Measurements from ENCODE around the gene CETN2. TPM values are rescaled to one million over a fixed set of nuclear protein-coding genes. Genes with fewer than 3 reads are reported as not detected.
A peak's percentile ranks its signal among the peaks of the same experiment; 100 is the strongest.

The CETN2 gene
- total RNA-seq, 2 experiments from 2014 or later: 8.3 to 8.8 TPM

DNA sequence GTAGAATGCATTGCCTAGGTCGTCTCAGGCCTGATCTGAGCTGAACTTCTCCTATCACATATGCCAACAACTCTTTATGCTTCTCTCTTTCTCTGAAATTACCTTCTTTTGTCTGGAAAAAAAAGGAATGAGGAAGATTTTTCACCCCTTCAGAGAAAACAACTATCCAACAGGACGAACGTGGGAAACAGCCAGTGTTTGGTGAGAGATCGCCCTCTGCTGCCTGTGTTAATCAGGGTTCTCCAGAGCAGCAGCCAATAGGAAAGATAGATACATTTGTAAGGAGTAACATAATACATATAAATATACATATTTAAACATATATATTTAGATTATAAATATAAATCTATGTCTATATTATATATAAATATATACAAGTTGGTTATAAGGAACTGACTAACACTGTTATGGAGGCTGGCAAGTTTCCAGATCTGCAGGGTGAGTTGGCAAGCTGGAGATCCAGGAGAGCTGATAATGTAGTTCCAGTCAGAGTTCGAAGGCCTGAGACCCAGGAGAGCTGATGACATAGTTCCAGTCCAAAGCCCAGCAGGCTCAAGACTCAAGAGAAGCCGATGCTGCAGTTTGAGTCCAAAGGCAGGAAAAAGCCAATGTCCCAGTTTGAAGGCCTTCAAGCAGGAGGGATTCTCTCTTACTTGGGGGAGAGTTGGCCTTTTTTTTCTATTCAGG, 13.3 kb downstream of the CETN2 start:
- CTCF ChIA-PET: no interaction called here
- Mint-ChIP-seq H3K4me3 (no peak overlapping the region), H3K36me3 (ENCODE audit: low read depth) (no peaks in the 10 kb centered on the region), H3K9me3 (no peaks in the 10 kb centered on the region), H3K27me3 (peaks cover 3% of the 10 kb centered on the region), H3K4me1 (ENCODE audit: low read depth) (peaks cover 12% of the 10 kb centered on the region), H3K27ac (no peak overlapping the region)
- TF ChIP-seq, protein P1, sequence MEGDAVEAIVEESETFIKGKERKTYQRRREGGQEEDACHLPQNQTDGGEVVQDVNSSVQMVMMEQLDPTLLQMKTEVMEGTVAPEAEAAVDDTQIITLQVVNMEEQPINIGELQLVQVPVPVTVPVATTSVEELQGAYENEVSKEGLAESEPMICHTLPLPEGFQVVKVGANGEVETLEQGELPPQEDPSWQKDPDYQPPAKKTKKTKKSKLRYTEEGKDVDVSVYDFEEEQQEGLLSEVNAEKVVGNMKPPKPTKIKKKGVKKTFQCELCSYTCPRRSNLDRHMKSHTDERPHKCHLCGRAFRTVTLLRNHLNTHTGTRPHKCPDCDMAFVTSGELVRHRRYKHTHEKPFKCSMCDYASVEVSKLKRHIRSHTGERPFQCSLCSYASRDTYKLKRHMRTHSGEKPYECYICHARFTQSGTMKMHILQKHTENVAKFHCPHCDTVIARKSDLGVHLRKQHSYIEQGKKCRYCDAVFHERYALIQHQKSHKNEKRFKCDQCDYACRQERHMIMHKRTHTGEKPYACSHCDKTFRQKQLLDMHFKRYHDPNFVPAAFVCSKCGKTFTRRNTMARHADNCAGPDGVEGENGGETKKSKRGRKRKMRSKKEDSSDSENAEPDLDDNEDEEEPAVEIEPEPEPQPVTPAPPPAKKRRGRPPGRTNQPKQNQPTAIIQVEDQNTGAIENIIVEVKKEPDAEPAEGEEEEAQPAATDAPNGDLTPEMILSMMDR (IDR thresholded peaks at IDR 0.05): peak; percentile 25
- POLR2A ChIA-PET: no interaction called here
- DNase-seq (peak; percentile 35), ATAC-seq (no peak)
- intact Hi-C loops (cut with micrococcal nuclease): no loop called here

GRCh38 chrX:152814048-152814447, 16.5 kb downstream of the CETN2 start:
- intact Hi-C loops (cut with micrococcal nuclease): no loop called here
- ChIA-PET CTCF (no interaction called here), POLR2A (no interaction called here)
- Mint-ChIP-seq H3K27ac (no peak overlapping the region), H3K4me3 (no peak overlapping the region), H3K9me3 (no peaks in the 10 kb centered on the region), H3K27me3 (peaks cover 1% of the 10 kb centered on the region), H3K36me3 (ENCODE audit: low read depth) (no peaks in the 10 kb centered on the region), H3K4me1 (ENCODE audit: low read depth) (peaks cover 9% of the 10 kb centered on the region)
- ATAC-seq (no peak), DNase-seq (no peak)
- TF ChIP-seq, protein P1 (IDR thresholded peaks at IDR 0.05): no peak

GRCh38 chrX:152813206-152813605, 17.4 kb downstream of the CETN2 start:
- H3K4me1 Mint-ChIP-seq (ENCODE audit: low read depth): peaks cover 9% of the 10 kb centered on the region
- no peak overlapping the region for H3K27ac Mint-ChIP-seq
- peaks cover 1% of the 10 kb centered on the region for H3K27me3 Mint-ChIP-seq
- no peaks in the 10 kb centered on the region for H3K36me3 Mint-ChIP-seq (ENCODE audit: low read depth)
- intact Hi-C loops (cut with micrococcal nuclease): no loop called here
- DNase-seq: no peak
- TF ChIP-seq, protein P1 (IDR thresholded peaks at IDR 0.05): no peak
- no peak for ATAC-seq
- H3K4me3 Mint-ChIP-seq: no peak overlapping the region
- ChIA-PET CTCF (interaction anchor here (1.1 to 1.3 kb wide), 2 partner anchors 8 to 171 kb away, joined by 3 to 7 read pairs; no protein-coding TSS in a partner anchor), POLR2A (no interaction called here)
- no peaks in the 10 kb centered on the region for H3K9me3 Mint-ChIP-seq

- DNase-seq (no peak), ATAC-seq (no peak)
- Mint-ChIP-seq H3K9me3 (no peaks in the 10 kb centered on the region), H3K27ac (no peak overlapping the region), H3K4me1 (ENCODE audit: low read depth) (peaks cover 13% of the 10 kb centered on the region), H3K27me3 (peaks cover 1% of the 10 kb centered on the region), H3K36me3 (ENCODE audit: low read depth) (no peaks in the 10 kb centered on the region), H3K4me3 (no peak overlapping the region)
- intact Hi-C loops (cut with micrococcal nuclease): no loop called here
- ChIA-PET CTCF (no interaction called here), POLR2A (no interaction called here)
- TF ChIP-seq, protein P1 (IDR thresholded peaks at IDR 0.05): no peak
Observed at GRCh38 chrX:152810403-152810802, 20.2 kb downstream of the CETN2 start.

GRCh38 chrX:152806035-152806434, 24.5 kb downstream of the CETN2 start:
- Mint-ChIP-seq H3K36me3 (ENCODE audit: low read depth) (no peaks in the 10 kb centered on the region), H3K4me1 (ENCODE audit: low read depth) (peaks cover 4% of the 10 kb centered on the region), H3K27me3 (peaks cover 8% of the 10 kb centered on the region), H3K9me3 (no peaks in the 10 kb centered on the region), H3K27ac (no peak overlapping the region), H3K4me3 (no peak overlapping the region)
- intact Hi-C loops (cut with micrococcal nuclease): no loop called here
- DNase-seq (no peak), ATAC-seq (no peak)
- ChIA-PET CTCF (no interaction called here), POLR2A (no interaction called here)
- TF ChIP-seq, protein P1 (IDR thresholded peaks at IDR 0.05): no peak
